GM20431 (cell line): ENCODE measurements around the gene IGHMBP2.

ENCODE experiments used
- in situ Hi-C: fragments of 300-500 bp; cut with MseI, MboI; formaldehyde crosslinking; loops from one replicate; pipeline ENCODE4 v1.15.0; 2020; ENCODE audit warnings: low sequenced_read_pairs; ENCODE audit not compliant: unreplicated experiment

IGHMBP2 gene

DNA sequence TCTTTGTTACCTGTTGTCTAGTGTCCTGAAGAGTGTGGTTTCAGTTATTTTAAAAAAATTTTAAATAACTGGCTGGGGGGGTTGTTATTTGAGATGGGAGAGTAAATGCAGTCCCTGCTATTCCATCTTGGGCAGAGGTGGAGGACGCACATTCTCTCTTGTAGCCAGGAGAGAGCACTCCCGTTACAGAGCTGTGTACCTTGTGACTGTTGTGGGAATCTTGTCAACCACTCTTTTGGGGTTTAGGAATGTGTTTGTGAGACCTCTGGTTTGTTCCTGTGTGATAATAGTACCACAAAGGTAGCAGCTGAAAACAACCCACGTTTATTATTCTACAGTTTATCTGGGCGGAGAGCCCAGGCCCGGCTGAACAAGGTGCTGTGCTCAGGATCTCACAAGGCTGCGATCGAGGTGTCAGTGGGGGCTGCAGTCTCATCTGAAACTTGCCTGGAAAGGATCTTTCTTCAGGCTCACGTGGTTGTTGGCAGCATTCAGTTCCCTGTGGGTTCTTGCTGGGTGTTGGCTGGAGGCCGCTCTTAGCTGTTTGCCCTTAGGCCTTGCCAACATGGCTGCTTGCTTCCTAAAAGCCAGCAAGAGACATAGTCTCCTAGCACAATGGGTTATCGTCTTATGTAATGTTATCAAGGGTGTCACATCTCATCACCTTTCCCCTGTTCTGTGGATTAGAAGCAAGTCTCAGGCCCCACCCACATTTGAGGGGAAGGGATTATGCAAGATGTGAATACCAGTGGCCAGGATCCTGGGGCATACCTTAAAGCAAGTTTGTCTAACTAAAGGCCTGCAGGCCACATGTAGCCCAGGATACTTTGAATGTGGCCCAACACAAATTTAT lies 20.6 kb downstream of the IGHMBP2 start:
- in situ Hi-C loops, result no loop called here

DNA sequence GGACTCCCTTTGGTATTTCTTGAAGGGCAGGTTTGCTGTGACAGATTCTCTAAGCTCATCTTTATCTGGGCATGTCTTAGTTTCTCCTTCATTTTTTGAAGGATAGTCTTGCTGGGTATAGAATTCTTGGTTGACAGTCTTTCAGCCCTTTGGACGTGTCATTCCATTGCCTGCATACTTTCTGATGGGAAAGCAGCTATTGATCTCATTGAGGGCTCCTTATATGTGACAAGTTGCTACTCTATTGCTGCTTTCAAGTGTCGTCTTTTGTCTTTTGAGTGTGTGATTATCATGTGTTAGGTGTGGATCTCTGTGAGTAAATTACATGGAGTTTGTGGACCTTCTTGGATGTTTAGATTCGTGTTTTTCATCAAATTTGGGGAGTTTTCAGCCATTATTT lies 21.9 kb downstream of the IGHMBP2 start:
- in situ Hi-C loops, result no loop called here

DNA sequence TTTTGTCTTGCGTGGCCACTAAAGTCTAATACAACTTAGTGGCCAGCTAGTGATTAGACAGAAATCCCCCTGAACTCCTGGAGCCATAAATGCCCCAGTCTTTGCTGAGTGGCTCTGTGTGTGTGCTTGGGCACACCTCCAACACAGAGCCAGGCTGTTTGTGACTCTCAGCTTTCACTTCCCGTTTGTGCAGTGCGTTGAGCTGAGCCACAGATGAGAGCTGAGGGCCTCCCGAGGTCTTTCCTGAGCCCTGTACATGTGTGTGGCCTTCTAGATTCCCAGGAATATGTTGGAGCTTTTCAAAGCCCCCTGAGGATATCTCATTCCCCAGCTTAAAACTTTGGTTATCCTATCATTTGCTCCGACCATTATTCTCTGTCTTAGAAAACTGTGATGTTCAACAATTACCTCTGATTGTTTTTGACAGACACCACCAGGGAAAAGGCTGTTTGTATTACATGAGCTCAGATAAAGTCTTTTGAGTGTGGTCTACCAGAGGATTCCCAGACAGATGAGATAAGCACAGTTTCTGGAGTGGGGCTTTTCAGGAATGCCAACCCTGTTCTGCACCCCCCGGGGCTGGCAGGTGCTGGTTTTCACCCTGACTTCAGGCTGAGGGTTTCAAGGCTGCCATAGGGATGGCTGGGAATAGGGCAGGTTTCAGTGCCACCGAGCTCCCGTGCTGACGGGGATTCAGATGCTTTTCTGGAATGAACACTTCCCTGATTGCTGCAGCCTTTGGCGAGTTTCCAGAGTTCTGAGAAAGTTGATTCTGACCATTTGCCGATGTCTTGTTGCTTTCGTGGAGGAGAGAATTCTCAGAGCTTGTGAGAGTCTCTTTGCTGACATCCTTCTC lies 23.8 kb downstream of the IGHMBP2 start:
- in situ Hi-C loops, result no loop called here

DNA sequence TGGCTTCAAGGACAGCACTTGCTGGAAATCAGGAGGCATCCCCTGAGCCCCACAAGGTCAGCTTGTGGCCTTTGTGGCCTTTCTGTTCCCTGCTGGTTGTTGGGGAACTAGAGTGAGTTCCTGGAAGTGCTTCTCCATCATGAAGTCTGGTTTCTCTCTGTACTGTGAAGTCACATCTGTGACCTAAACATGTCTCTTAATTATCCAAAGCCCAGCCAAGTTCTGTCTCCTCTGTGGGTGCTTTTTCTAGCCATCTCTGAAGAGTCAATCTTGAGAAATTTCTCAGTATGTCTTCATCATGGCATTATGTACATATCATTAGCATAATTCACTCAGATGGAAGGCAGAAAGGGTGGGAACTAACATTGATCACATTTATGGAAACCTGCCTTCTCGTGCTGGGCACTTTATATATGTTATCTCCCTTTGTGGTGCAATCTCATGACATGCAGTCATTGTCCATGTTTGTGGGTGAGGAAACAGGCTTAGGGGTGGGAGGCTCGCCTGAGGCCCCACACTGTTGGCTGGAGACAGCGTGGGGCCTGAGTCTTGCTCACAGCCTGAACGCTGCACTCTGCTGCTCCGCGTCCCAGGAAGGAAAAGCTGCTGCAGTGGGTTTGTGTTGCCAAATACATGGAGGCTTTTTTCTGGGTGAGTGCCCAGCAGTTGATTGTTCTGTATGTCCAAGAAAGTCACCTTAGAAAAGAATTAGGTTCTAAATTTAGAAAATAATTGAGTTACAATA lies 24.6 kb downstream of the IGHMBP2 start:
- in situ Hi-C loops, result no loop called here

DNA sequence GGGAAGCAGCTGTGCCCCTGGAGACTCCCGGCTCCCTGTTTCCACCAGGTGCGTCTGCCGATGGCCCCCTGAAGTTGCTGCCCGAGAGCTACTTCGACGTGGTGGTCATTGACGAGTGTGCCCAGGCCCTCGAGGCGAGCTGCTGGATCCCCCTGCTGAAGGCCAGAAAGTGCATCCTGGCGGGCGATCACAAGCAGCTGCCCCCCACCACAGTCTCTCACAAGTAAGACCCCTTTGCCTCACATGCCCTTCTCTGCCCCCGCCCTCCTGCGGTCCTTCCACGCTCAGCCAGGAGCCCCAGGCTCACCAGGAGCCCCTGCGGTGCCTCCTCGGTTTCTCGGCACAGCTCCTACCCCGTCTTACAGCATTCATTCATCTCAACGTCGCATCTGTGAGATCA lies 25.4 kb downstream of the IGHMBP2 start:
- in situ Hi-C loops, result no loop called here

DNA sequence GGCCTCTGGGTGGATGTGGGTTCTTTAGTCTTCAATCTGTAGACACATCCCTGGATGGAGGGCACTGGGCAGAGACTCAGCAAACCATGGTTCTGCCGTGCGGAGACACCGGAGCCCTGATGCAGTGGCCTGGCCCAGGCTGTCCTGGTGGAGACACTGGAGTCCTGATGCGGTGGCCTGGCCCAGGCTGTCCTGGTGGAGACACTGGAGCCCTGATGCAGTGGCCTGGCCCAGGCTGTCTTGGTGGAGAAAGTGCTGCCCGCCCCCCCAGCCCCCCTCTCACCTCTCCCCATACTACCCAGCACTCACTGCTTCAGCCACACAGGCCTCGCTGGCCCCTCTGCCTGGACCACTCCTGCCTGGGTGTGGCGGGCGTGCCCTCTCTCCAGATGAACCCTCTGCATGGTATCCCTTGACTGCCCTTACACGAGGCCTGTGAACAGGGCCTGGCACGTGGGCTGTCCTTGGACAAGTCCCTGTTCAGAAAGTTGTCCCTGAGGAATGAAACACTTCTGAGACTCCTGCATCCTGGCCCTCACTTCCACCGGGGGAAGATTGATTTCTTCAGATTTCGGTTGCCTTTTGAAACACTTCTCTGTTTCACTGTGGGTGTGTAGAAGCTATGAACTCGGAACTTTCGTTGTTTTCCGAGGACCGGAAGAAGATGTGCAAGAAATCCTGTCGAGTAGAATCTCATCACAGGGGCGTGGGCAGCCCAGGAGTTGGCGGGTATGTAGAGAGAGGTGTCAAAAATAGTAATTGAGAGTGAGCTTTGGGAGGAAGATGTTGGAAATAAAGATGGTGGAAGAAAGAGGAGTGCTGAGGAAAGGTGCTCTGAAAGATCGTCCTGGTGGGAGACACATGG lies 26.2 kb downstream of the IGHMBP2 start:
- in situ Hi-C loops, result no loop called here

DNA sequence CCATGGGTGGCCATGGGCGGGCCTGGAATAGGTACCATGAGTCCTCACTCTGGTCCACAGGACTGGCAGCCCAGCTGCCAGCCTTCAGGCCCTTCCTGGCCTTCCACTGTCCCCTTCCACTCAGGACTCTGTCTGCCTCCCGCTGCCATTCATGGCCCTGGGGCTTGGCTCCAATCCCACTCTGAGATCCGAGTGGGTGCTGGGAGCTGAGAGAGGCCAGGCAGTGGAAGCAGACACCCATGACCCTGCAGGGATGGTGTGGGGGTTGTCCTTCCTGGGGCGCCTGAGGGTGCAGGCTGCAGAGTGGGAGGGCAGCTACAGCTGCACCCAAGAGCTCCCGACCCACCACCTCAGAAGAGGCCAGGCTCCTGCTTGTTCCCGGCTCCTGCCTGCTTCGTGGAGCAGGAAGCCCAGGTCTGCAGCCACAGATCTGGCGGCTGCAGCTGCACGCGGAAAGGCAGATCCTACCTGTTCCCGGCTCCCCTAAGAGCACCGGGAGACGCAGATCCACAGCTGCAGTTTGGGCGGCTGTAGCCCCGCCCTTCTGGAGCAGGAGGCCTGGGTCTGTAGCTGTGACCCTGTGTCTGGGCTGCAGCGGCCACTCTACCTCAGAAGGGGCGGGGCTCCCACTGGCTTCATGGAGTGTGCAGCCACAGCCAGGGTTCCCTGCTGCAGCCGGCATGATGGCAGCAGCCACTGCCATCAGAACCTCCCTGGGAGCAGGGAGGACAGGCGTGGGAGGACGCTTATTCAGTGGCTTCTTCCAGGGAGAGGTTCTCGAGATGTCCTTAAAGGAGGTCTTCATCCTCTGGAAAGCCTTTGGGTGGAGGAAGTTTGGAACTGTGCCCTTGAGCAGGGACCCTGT lies 27.5 kb downstream of the IGHMBP2 start:
- in situ Hi-C loops, result no loop called here

DNA sequence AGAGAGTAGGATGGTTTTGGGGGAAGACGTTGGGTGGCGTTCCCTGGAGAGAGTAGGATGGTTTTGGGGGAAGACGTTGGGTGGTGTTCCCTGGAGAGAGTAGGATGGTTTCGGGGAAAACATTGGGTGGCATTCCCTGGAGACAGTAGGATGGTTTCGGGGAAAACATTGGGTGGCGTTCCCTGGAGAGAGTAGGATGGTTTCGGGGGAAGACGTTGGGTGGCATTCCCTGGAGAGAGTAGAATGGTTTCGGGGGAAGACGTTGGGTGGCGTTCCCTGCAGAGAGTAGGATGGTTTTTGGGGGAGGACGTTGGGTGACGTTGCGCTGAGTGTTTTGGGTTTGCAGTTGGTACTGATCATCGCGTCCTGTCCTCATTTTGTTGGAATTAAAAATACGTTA lies 28.2 kb downstream of the IGHMBP2 start:
- in situ Hi-C loops, result no loop called here

DNA sequence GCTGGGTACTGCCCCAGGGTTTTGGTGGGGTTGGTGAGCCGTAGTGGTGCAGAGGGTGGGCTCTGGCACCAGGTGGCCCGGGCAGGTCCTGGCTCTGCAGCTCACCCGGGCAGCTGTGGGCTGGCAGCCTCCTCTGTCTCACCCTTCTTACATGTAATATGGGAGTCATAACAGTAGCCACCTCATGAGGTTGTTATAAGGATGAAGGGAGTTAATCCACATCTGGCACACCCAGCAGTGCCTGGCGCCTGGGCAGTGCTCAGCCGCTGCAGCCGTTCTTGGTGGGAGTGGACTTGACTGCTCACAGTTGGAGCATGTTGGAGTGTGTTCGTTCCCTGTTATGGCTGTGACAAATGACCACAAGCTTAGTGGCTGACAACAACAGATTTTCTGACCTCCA lies 28.7 kb downstream of the IGHMBP2 start:
- in situ Hi-C loops, result no loop called here

DNA sequence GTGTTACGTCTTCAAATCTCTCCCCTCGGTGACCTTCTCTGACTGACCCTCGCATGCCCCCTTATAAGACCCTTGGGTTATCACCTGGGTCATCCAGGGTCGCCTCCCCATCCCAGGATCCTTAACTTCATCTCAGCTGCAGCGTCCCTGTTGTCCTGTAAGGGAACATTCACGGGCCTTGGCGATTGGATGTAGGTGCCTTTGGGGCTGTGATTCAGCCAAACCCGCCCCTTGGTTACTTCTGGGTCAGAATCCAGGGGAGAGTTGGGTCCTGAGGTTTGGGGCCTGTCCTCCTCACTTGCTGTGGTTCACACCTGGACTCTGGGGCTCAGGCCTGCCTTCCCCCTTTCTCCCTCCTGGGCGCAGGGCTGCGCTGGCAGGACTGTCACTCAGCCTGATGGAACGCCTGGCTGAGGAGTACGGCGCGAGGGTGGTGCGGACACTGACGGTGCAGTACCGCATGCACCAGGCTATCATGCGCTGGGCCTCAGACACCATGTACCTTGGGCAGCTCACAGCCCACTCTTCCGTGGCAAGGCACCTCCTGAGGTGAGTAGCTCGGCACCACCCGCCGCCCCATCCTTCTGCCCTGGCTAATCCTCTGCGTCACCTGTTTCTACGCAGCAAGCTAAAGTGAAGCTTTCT lies 29.4 kb downstream of the IGHMBP2 start:
- in situ Hi-C loops, result no loop called here

DNA sequence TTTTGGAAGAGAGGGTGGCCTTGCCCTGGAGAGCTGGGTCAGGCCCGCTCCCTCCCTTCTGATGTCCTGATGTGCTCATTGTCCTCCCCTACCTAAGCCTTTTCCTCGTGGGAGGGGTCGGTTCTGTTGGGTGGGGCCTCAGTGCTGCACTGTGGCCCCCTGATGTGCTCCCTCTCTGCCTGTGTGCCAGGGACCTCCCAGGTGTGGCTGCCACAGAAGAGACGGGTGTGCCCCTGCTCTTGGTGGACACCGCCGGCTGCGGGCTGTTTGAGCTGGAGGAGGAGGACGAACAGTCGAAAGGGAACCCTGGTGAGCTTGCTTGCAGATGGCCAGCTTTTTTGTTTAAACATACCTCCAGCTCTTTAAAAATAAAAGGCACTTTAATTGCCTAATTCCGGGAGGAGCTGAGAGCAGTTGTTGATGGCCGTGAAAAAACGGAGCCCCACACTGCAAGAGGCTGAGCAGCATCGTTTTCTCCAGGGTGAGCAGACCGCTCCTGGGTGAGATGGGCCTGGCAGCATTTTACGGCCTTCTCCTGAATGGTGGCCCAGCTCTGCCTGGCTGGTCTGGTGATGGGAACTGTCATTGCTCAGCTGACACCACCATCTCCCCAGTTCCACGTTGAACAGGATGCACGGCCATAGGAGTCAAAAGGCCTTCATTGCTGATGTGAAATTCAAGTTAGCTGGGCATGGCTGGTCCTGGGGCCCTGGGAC lies 30.1 kb downstream of the IGHMBP2 start:
- in situ Hi-C loops, result no loop called here

DNA sequence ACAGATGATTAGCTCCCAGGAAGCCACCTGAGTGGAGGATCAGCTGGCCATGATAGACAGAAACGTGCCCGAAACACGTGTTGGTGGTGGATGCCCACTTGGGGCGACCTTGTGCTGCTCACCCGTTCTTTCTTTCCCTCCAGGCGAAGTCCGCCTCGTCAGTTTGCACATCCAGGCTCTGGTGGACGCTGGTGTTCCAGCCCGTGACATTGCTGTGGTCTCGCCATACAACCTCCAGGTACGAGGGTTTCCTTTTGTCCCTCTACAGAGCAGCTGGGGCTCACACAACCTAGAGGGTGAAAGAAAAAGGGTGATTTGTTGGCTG lies 30.6 kb downstream of the IGHMBP2 start:
- in situ Hi-C loops, result no loop called here

DNA sequence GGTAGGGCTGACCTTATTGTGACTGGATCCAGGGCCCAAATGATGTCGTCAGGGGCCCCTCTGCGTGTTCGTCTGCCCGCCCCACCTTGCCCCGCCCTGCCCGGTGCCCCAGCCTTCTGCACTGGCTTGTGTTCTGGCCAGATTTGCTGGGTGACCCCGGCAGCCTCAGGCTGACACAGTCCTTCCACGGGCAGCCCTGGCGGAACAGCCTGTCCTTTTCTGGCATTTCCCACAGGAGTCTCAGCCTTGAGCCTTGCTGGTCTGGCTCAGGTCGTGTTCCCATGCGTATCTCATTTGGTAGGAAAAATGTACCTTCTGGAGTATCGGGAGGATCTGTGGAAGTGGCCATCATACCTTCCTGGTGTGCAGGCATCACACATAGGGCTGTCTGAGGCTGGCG lies 31.0 kb downstream of the IGHMBP2 start:
- in situ Hi-C loops, result no loop called here

DNA sequence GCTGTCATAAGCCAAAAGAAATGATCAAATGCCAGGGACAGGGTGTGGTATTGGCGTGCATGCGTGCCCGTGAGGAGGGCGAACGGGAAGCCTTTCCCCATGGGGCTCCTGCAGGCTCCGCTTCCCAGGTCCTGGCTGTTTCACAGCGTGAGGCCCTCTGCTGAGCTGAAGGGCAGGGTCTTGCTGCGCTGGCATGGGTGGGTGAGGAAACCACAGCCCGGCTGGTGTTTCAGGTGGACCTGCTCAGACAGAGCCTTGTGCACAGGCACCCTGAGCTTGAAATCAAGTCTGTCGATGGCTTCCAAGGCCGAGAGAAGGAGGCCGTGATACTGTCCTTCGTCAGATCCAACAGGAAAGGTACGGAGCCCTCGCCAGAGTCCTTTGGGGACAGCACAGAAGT lies 31.4 kb downstream of the IGHMBP2 start:
- in situ Hi-C loops, result no loop called here

DNA sequence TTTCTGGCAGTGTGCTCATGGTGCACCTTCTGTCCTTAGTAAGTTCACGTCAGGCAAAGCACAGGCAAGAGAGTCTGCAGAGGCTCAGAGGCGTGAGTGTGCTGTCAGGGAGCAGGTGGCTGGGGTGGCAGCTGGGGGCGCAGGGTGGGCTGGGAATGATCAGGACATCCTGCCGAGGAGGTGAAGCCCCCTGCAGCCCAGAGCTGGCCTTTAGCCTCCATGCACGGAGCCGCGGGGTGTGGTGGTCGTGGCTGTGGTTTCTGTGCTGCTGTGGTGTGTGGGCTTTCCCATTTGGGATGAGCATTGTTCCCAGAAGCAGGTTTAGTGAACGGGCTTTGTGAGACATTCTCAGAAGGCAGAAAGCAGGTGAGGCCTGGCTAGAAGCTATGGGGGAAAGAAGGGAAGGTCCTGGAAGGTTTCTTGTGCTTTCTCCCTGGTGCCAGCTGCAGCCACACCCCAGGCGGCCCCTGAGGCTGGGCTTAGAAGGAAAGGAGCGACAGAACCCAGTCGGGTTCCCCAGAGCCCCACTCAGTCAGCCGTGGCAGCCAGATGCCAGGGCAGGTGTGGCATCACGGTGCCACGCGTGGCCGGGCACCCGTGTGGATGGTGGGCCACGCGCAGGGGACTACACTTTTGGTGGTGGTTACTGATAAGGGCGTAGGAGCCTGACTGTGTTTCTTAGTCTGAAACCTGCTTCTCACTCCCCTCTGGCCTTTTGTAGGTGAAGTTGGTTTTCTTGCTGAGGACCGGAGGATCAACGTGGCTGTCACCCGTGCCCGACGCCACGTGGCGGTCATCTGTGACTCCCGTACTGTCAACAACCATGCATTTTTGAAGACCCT lies 32.0 kb downstream of the IGHMBP2 start:
- in situ Hi-C loops, result no loop called here

DNA sequence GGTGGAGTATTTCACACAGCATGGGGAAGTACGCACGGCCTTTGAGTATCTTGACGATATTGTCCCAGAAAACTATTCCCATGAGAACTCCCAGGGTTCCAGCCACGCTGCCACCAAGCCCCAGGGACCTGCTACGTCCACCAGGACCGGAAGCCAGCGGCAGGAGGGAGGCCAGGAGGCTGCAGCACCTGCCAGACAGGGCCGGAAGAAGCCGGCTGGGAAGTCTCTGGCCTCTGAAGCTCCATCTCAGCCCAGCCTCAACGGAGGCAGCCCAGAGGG lies 32.6 kb downstream of the IGHMBP2 start:
- in situ Hi-C loops, result no loop called here
